ENCODE data around the gene SYCN.
"Not testable (repeated sequence)": the region's sequence is repeated elsewhere in the genome, so short reads cannot be mapped to it uniquely, and the experiment has no call there.

Gene SYCN

DNA sequence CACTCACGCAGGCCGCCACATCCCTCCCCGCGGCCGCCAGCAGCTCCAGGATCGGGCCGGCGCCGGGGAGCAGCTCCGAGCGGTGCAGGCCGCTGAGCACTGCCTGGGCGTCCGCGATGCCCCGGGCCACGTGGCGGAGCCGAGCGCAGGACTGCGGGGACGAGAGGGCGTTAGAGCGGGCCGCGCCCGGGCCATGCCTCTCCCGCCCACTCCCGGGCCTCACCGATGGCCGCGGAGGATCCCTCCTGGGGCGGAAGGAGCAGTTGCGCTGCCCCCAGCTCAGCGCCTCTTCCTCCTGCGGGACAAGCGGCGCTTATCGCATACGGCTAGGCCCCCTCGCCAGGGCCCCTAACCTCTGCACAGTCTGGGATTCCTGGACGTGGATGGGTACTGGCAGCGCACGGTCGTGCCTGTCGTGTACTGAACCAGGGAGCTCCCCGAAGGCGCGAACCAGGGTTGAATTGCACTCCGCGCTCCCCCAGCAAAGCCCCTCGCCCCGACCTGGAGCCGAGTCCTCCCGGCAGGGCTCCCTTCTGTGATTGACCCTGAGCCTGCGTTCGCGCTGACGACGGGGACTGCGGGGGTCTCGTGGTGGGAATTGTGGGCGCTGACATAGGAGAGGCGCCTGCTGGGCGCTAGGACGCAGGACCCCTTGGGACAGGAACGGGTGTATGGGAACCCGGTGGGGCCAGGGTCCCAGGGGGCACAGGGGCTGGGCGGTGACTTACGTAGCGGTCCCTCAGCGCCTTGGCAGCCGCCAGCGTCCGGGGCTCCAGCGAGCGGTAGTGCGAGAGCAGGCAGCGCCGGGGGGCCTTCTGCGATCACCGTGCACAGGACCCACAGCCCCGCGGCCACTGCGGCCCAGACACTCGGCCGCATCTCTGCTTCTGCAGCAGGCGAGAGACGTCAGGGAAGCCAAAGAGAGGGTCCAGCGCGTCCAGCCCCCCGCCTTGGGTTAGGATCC, 43.9 kb upstream of the SYCN start:
- DNase-seq (ENCODE audit: low spot score), result no peak
- TF ChIP-seq, protein P1, sequence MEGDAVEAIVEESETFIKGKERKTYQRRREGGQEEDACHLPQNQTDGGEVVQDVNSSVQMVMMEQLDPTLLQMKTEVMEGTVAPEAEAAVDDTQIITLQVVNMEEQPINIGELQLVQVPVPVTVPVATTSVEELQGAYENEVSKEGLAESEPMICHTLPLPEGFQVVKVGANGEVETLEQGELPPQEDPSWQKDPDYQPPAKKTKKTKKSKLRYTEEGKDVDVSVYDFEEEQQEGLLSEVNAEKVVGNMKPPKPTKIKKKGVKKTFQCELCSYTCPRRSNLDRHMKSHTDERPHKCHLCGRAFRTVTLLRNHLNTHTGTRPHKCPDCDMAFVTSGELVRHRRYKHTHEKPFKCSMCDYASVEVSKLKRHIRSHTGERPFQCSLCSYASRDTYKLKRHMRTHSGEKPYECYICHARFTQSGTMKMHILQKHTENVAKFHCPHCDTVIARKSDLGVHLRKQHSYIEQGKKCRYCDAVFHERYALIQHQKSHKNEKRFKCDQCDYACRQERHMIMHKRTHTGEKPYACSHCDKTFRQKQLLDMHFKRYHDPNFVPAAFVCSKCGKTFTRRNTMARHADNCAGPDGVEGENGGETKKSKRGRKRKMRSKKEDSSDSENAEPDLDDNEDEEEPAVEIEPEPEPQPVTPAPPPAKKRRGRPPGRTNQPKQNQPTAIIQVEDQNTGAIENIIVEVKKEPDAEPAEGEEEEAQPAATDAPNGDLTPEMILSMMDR (IDR thresholded peaks at IDR 0.05), result no peak
- H3K4me3 ChIP-seq, result peak overlapping the region; percentile 57
- H3K27ac ChIP-seq, result no peak overlapping the region

- peak overlapping the region; percentile 57 for H3K4me3 ChIP-seq
- TF ChIP-seq, protein P1 (IDR thresholded peaks at IDR 0.05), result no peak
- H3K27ac ChIP-seq, result no peak overlapping the region
- no peak for DNase-seq (ENCODE audit: low spot score)
Observed at GRCh38 chr19:39246951-39247669, 43.0 kb upstream of the SYCN start.

DNA sequence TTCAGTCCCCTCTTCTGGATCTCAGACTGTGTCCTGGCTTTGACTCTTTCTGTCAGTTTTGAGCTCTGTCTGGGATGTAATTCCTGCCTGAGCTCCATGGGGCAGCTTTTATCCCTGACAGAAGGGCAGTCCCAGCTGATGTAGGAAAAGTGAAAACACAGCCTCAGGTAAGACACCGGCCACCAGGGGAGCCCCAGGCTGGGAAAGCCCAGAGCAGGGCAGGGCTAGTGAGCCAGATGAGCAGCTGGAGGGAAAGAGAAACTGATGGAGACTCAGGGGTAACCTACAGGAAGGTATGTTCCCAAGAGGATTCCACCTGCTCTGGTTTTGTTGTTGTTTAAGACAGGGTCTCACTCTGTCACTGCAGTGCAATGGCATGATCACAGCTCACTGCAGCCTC, 41.1 kb upstream of the SYCN start:
- DNase-seq (ENCODE audit: low spot score); H3K27ac ChIP-seq; H3K4me3 ChIP-seq: not testable (repeated sequence)

DNA sequence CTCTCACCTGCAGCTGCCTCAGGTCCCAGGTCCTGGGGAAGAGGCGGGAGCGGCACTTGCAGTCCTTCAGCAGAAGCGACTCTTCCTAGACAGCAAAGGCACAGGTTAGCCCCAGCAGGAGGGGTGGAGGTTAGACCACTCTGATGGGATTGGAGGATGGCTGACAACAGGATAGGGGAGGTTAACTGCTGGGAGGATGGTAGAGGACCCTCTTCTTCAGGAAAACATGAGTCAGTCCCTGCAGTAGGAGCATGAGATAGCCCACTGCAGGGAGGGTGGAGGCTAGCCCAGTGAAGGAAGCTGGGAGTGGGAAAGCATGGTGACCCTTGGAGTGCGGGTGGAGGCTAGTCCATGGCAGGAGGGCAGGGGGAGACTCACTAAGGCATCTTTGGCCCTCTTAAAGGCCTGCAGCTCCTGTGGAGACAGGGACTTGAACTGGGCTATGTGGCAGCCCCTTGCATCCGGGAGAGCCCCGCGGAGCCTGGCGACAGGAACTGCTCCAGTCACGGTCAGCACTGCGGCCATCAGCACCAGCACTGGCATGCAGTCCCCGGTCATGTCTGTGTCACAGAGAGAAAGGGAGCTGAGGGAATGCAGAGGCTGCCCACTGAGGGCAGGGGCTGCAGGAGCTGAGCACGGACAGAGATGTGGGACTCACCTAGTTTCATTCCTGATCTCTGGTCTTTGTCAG, 40.5 kb upstream of the SYCN start, which contains the start of gene IFNL3:
Gene IFNL3, minus strand, starts transcription at position 597 of the 691 bp plus-strand sequence. Its CDS starts 39 bp downstream, at position 558.
- not testable (repeated sequence) for H3K4me3 ChIP-seq; H3K27ac ChIP-seq; DNase-seq (ENCODE audit: low spot score)

DNA sequence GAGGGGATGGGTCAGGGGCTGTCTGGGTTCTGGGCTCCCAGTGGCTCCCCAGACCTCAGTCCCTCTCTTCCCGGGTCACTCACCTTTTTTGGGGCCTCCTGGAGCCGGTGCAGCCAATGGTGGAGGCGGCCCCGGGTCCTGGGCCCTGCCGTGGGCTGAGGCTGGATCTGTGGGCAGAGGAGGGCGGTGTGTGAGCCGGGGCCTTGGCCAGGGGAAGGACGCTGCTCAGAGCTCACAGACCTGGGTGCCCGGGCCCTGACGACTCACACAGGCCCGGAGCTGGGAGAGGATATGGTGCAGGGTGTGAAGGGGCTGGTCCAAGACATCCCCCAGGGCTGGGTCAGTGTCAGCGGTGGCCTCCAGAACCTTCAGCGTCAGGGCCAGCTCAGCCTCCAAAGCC, 39.7 kb upstream of the SYCN start:
- H3K27ac ChIP-seq; DNase-seq (ENCODE audit: low spot score); H3K4me3 ChIP-seq: not testable (repeated sequence)

- no peak for DNase-seq (ENCODE audit: low spot score)
- TF ChIP-seq, protein P1 (IDR thresholded peaks at IDR 0.05), result no peak
- Histone ChIP-seq H3K4me3 (no peak overlapping the region), H3K27ac (no peak overlapping the region)
Observed at GRCh38 chr19:39240421-39240820, 36.4 kb upstream of the SYCN start.

GRCh38 chr19:39238944-39239343, 34.9 kb upstream of the SYCN start:
- no peak for DNase-seq (ENCODE audit: low spot score)
- Histone ChIP-seq H3K4me3 (no peak overlapping the region), H3K27ac (no peak overlapping the region)
- TF ChIP-seq, protein P1 (IDR thresholded peaks at IDR 0.05), result no peak

DNA sequence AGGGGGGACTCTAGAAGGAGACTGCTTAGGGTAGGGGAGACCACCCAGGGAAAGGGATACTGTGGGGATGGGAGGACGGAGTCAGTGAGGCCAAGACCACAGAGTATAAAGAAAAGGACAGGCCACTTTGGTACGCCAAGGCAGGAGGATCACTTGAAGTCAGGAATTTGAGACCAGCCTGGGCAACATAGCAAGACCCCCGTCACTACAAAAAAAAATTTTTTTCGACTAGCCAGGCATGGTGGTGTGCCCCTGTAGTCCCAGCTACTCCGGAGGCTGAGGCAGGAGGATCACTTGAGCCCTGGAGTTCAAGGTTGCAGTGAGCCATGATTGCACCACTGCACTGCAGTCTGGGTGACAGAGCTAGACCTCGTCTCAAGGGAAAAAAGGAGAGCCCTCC, 34.1 kb upstream of the SYCN start:
- no peak overlapping the region for H3K27ac ChIP-seq
- TF ChIP-seq, protein P1 (IDR thresholded peaks at IDR 0.05), result no peak
- no peak overlapping the region for H3K4me3 ChIP-seq
- no peak for DNase-seq (ENCODE audit: low spot score)

All from coronary artery (tissue), 2 donors.